SK-N-SH treated with all-trans-retinoic acid at 6 μM for 48 hours (cell line): ENCODE data around the gene DCP1B.

ENCODE experiments used
- ATAC-seq: fragments of 200-7000 bp; cut with Tn5 transposase; 3 replicates; pipeline ENCODE4 v1.9.1; 2020; ENCODE audit warnings: mild to moderate bottlenecking, moderate library complexity
- ARNTL ChIP-seq: fragments of 450-650 bp; formaldehyde crosslinking; IDR thresholded peaks from 2 replicates; pipeline ENCODE4 v1.5.0; 2020; ENCODE audit warnings: low read depth, mild to moderate bottlenecking, moderate library complexity, borderline replicate concordance
- BACH2 ChIP-seq: fragments of 250-450 bp; sonication (Bioruptor Pico); IDR thresholded peaks from 2 replicates; pipeline ENCODE4 v1.9.0; 2021; ENCODE audit warnings: mild to moderate bottlenecking, borderline replicate concordance
- GLIS3 ChIP-seq: fragments of 250-450 bp; sonication (Bioruptor Pico); IDR thresholded peaks from 2 replicates; pipeline ENCODE4 v1.5.0; 2020; ENCODE audit warnings: mild to moderate bottlenecking, moderate library complexity
- ISL1 ChIP-seq: fragments of 250-450 bp; sonication (Bioruptor Pico); IDR thresholded peaks from 2 replicates; pipeline ENCODE4 v2.1.2; 2022; ENCODE audit warnings: mild to moderate bottlenecking, moderate library complexity
- OSR1 ChIP-seq: fragments of 250-450 bp; sonication (Bioruptor Pico); IDR thresholded peaks from 2 replicates; pipeline ENCODE4 v1.8.0; 2022; ENCODE audit warnings: moderate library complexity, mild to moderate bottlenecking, inconsistent platforms
- PATZ1 ChIP-seq: fragments of 250-450 bp; sonication (Bioruptor Pico); IDR thresholded peaks from 2 replicates; pipeline ENCODE4 v1.8.0; 2020; ENCODE audit warnings: mild to moderate bottlenecking, moderate library complexity, borderline replicate concordance
- RARB ChIP-seq: fragments of 250-450 bp; sonication (Bioruptor Pico); IDR thresholded peaks from 2 replicates; pipeline ENCODE4 v1.8.0; 2021; ENCODE audit warnings: mild to moderate bottlenecking, moderate library complexity
- SNAI2 ChIP-seq: fragments of 250-450 bp; sonication (Bioruptor Pico); IDR thresholded peaks from 2 replicates; pipeline ENCODE4 v1.5.0; 2020; ENCODE audit warnings: mild to moderate bottlenecking, moderate library complexity
- TCF4 ChIP-seq: fragments of 250-450 bp; sonication (Bioruptor Pico); IDR thresholded peaks from 2 replicates; pipeline ENCODE4 v1.8.0; 2021; ENCODE audit warnings: mild to moderate bottlenecking, moderate library complexity, borderline replicate concordance
- TOX ChIP-seq: fragments of 250-450 bp; sonication (Bioruptor Pico); IDR thresholded peaks from 2 replicates; pipeline ENCODE4 v1.8.0; 2021; ENCODE audit warnings: mild to moderate bottlenecking, moderate library complexity, borderline replicate concordance
- TSHZ2 ChIP-seq: fragments of 250-450 bp; sonication (Bioruptor Pico); IDR thresholded peaks from 2 replicates; pipeline ENCODE4 v1.5.0; 2020; ENCODE audit warnings: mild to moderate bottlenecking, moderate library complexity
- ZC3H10 ChIP-seq: fragments of 250-450 bp; sonication (Bioruptor Pico); IDR thresholded peaks from 2 replicates; pipeline ENCODE4 v1.5.1; 2021; ENCODE audit warnings: mild to moderate bottlenecking, moderate library complexity
- ZFP3 ChIP-seq: fragments of 250-450 bp; sonication (Bioruptor Pico); IDR thresholded peaks from 2 replicates; pipeline ENCODE4 v1.5.0; 2020; ENCODE audit warnings: mild to moderate bottlenecking, moderate library complexity
- ZFP30 ChIP-seq: fragments of 450-650 bp; formaldehyde crosslinking; IDR thresholded peaks from 2 replicates; pipeline ENCODE4 v1.5.0; 2022; ENCODE audit warnings: mild to moderate bottlenecking, moderate library complexity
- ZNF565 ChIP-seq: fragments of 450-650 bp; formaldehyde crosslinking; conservative IDR thresholded peaks from 2 replicates; pipeline ENCODE4 v1.5.0; 2020; ENCODE audit warnings: low read depth, mild to moderate bottlenecking, moderate library complexity
- ZNF70 ChIP-seq: fragments of 450-650 bp; formaldehyde crosslinking; IDR thresholded peaks from 2 replicates; pipeline ENCODE4 v1.5.0; 2020; ENCODE audit warnings: mild to moderate bottlenecking, moderate library complexity
- ZNF8 ChIP-seq: fragments of 450-650 bp; formaldehyde crosslinking; IDR thresholded peaks from 2 replicates; pipeline ENCODE4 v1.5.0; 2020; ENCODE audit warnings: mild to moderate bottlenecking, moderate library complexity
- TF ChIP-seq, protein P1 (sequence below): fragments of 250-450 bp; sonication (Bioruptor Pico); IDR thresholded peaks from 2 replicates; pipeline ENCODE4 v1.5.1; 2021; ENCODE audit warnings: mild to moderate bottlenecking, moderate library complexity
- TF ChIP-seq, protein P2 (sequence below): fragments of 250-450 bp; sonication (Bioruptor Pico); IDR thresholded peaks from 2 replicates; pipeline ENCODE4 v1.8.0; 2021; ENCODE audit warnings: low read depth, mild to moderate bottlenecking, moderate library complexity, borderline replicate concordance
- TF ChIP-seq, protein P3 (sequence below): fragments of 250-450 bp; sonication (Bioruptor Pico); IDR thresholded peaks from 2 replicates; pipeline ENCODE4 v1.5.1; 2020; ENCODE audit warnings: low read depth, mild to moderate bottlenecking, moderate library complexity

The DCP1B gene

GRCh38 chr12:2004113-2004929 lies at the start of gene DCP1B:
DCP1B (minus strand) TSS chr12:2004457; CDS start chr12:2004431, 26 bp downstream.
- peak; percentile 100 for ATAC-seq
- TF ChIP-seq, protein P1, sequence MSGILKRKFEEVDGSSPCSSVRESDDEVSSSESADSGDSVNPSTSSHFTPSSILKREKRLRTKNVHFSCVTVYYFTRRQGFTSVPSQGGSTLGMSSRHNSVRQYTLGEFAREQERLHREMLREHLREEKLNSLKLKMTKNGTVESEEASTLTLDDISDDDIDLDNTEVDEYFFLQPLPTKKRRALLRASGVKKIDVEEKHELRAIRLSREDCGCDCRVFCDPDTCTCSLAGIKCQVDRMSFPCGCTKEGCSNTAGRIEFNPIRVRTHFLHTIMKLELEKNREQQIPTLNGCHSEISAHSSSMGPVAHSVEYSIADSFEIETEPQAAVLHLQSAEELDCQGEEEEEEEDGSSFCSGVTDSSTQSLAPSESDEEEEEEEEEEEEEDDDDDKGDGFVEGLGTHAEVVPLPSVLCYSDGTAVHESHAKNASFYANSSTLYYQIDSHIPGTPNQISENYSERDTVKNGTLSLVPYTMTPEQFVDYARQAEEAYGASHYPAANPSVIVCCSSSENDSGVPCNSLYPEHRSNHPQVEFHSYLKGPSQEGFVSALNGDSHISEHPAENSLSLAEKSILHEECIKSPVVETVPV (CRISPR knock-in tag) = no peak
- TF ChIP-seq TOX (CRISPR knock-in tag) = no peak
- TF ChIP-seq ZFP3 (CRISPR knock-in tag) = no peak
- no peak for TF ChIP-seq ISL1 (CRISPR knock-in tag)
- no peak for TF ChIP-seq BACH2 (CRISPR knock-in tag)
- TF ChIP-seq ZNF70 (CRISPR knock-in tag) = peak; percentile 47; the same call in 1 of the 2 replicates
- no peak for TF ChIP-seq TCF4
- TF ChIP-seq OSR1 (CRISPR knock-in tag) = no peak
- TF ChIP-seq, all 23 proteins: peak for 1

- ATAC-seq = no peak; the same call in 2 of the 3 replicates
- TF ChIP-seq SNAI2 (CRISPR knock-in tag) (no peak), TSHZ2 (CRISPR knock-in tag) (no peak), ZNF8 (no peak), ISL1 (CRISPR knock-in tag) (no peak), ZNF565 (CRISPR knock-in tag) (no peak), OSR1 (CRISPR knock-in tag) (no peak), PATZ1 (no peak), GLIS3 (CRISPR knock-in tag) (no peak), ZC3H10 (CRISPR knock-in tag) (no peak), ZFP3 (CRISPR knock-in tag) (no peak), ARNTL (no peak), BACH2 (CRISPR knock-in tag) (no peak), ZFP30 (CRISPR knock-in tag) (no peak), RARB (CRISPR knock-in tag) (no peak), TOX (CRISPR knock-in tag) (no peak), ZNF70 (CRISPR knock-in tag) (no peak)
- TF ChIP-seq, protein P2, sequence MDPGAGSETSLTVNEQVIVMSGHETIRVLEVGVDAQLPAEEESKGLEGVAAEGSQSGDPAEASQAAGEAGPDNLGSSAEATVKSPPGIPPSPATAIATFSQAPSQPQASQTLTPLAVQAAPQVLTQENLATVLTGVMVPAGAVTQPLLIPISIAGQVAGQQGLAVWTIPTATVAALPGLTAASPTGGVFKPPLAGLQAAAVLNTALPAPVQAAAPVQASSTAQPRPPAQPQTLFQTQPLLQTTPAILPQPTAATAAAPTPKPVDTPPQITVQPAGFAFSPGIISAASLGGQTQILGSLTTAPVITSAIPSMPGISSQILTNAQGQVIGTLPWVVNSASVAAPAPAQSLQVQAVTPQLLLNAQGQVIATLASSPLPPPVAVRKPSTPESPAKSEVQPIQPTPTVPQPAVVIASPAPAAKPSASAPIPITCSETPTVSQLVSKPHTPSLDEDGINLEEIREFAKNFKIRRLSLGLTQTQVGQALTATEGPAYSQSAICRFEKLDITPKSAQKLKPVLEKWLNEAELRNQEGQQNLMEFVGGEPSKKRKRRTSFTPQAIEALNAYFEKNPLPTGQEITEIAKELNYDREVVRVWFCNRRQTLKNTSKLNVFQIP (CRISPR knock-in tag) = no peak
- TF ChIP-seq, protein P1 (CRISPR knock-in tag) = no peak
- TF ChIP-seq, protein P3, sequence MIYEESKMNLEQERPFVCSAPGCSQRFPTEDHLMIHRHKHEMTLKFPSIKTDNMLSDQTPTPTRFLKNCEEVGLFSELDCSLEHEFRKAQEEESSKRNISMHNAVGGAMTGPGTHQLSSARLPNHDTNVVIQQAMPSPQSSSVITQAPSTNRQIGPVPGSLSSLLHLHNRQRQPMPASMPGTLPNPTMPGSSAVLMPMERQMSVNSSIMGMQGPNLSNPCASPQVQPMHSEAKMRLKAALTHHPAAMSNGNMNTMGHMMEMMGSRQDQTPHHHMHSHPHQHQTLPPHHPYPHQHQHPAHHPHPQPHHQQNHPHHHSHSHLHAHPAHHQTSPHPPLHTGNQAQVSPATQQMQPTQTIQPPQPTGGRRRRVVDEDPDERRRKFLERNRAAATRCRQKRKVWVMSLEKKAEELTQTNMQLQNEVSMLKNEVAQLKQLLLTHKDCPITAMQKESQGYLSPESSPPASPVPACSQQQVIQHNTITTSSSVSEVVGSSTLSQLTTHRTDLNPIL (CRISPR knock-in tag) = no peak
These were observed 49.4 kb upstream of the DCP1B start for GRCh38 chr12:2053691-2054090.
